ENCODE results near the gene GPBAR1.
"Not testable (repeated sequence)": the region's sequence is repeated elsewhere in the genome, so short reads cannot be mapped to it uniquely, and the experiment has no call there.

GPBAR1 gene

GRCh38 chr2:218269900-218270720 is 9.3 kb downstream of the GPBAR1 start, which contains the start of the genes AAMP and PNKD:
Gene AAMP, minus strand, starts transcription at chr2:218270137. Its CDS starts 51 bp downstream, at chr2:218270086.
Gene PNKD, plus strand, starts transcription at chr2:218270519. Its CDS starts 17 bp downstream, at chr2:218270536.
- DNase-seq (ENCODE audit: low read depth in 2 of 2) = peak; percentile 99

GRCh38 chr2:218270721-218271486 is 10.1 kb downstream of the GPBAR1 start:
- no peak for DNase-seq (ENCODE audit: low read depth in 2 of 2)

GRCh38 chr2:218271487-218271797 is 10.6 kb downstream of the GPBAR1 start:
- DNase-seq (ENCODE audit: low read depth in 2 of 2) = no peak

DNA sequence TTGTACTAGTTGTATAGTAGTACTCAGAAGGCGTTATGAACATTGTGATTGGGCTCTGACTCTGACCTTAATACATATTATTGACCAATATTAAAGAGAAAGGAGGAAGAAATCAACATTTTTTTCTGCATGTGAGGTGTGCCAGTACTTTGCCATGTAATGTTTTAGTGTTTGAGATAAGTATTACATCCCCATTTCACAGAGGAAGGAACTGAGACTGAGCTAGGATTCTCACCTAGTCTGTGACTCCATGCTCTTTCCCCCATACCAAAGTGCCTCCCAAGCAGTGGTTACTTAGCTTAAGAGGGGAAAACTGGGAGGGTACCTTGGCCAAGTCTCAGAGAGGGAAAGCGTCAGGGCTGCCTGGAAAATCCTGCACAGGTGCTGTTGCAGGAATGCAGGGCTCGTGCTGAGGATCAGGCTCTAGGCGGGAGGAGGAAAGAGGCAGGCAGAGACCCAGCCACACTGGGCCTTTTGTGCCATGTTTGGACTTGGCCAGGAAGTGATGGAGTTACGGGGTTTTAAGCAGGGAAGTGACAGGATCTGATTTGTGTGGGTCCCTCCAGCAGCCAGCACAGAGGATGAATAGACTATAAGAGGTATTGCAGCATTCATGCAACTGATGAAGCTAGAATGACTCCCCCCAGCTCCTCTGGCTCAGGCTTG is 11.2 kb downstream of the GPBAR1 start:
- no peak for DNase-seq (ENCODE audit: low read depth in 2 of 2)

DNA sequence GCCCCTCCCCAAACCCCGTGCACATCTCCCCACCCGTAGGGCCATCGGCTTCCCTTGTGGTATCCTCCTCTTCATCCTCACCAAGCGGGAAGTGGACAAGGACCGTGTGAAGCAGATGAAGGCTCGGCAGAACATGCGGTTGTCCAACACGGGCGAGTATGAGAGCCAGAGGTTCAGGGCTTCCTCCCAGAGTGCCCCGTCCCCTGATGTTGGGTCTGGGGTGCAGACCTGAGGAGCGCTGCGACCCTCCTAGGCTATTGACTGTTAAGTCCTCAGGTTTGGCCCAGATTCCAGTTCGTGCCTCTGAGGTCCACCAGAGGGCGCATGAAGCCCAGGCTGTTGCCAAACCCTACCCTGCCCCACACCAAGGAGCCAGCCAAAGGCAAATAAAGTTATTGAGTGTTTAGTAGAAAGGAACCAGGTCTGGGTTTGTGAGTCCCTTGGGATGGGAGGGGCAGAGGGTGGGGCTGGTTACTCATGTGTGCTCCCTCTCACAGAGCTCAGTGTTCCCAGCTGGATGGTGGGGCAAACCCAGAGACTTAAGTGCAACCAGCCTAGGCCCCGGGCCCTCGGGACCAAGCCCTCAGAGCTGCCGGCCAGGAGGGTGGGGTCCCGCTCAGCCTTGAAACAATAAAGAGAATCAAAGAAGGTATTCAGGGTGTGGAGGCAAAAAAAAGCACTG is 11.9 kb downstream of the GPBAR1 start:
- DNase-seq (ENCODE audit: low read depth in 2 of 2) = peak; percentile 61 to 65

GRCh38 chr2:218273214-218273907 is 12.5 kb downstream of the GPBAR1 start:
- DNase-seq (ENCODE audit: low read depth in 2 of 2) = not testable (repeated sequence)

GRCh38 chr2:218273908-218274249 is 13.1 kb downstream of the GPBAR1 start:
- no peak for DNase-seq (ENCODE audit: low read depth in 2 of 2)

DNA sequence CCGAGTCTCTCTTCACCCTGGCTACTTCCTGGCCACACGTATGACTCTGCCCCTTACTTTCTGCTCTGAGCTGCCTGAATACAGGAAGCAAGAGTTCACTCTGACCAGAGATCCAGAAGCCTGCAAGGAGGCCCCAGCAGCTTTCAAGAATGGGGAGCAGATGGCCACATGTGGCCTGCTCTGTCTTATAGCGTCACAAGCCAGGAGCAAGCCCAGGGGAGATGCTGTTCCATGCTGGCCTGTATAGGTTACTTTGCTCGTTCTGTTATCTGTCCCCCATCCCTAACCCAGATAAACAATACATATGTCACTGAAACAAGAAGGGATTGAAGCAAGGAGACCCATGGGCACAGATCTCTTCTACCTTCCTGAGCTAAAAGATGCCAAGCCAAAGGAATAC is 13.8 kb downstream of the GPBAR1 start:
- DNase-seq (ENCODE audit: low read depth in 2 of 2) = no peak

DNA sequence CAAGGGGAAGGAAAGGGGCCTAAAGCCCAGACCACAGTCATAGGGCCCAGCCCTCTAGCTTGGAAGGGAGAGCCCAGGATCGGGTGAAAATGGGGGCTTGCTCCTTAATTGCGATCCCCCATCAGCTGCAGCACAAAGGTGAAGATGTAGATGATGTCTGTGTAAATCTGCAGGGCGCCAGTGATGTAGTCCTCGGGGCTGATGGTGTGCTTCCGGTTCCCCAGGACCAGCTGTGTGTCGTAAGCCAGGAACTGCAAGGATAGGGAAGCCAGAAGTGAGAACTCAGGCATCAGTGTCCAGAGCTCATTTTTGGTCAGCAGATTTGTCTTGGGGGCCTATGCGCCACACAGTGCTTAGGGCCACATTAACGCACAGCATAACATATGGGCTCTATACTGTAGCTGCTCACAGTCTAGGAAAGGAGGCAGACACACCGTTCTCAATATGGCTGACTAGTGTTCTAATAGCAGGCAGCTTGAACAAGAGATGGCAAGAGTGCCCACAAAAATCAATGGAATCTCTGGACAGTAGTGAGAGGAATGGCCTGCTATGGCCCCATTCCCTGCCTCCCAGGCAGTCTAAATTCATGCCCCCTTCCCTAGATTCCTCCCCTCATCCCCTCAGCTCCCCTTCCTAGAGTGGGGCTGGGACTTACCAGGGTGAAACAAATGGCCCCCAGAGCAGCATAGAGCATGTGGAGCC is 14.7 kb downstream of the GPBAR1 start:
- DNase-seq (ENCODE audit: low read depth in 2 of 2) = no peak

- DNase-seq (ENCODE audit: low read depth in 2 of 2) = no peak
These were observed 16.4 kb downstream of the GPBAR1 start for GRCh38 chr2:218276986-218277755.

- DNase-seq (ENCODE audit: low read depth in 2 of 2) = no peak
These were observed 17.1 kb downstream of the GPBAR1 start for GRCh38 chr2:218277921-218278320.

GRCh38 chr2:218278531-218279360 is 17.9 kb downstream of the GPBAR1 start:
- no peak for DNase-seq (ENCODE audit: low read depth in 2 of 2)

- no peak for DNase-seq (ENCODE audit: low read depth in 2 of 2)
These were observed 19.6 kb downstream of the GPBAR1 start for GRCh38 chr2:218280260-218280870.

GRCh38 chr2:218281449-218281848 is 20.6 kb downstream of the GPBAR1 start:
- DNase-seq (ENCODE audit: low read depth in 2 of 2) = no peak

DNA sequence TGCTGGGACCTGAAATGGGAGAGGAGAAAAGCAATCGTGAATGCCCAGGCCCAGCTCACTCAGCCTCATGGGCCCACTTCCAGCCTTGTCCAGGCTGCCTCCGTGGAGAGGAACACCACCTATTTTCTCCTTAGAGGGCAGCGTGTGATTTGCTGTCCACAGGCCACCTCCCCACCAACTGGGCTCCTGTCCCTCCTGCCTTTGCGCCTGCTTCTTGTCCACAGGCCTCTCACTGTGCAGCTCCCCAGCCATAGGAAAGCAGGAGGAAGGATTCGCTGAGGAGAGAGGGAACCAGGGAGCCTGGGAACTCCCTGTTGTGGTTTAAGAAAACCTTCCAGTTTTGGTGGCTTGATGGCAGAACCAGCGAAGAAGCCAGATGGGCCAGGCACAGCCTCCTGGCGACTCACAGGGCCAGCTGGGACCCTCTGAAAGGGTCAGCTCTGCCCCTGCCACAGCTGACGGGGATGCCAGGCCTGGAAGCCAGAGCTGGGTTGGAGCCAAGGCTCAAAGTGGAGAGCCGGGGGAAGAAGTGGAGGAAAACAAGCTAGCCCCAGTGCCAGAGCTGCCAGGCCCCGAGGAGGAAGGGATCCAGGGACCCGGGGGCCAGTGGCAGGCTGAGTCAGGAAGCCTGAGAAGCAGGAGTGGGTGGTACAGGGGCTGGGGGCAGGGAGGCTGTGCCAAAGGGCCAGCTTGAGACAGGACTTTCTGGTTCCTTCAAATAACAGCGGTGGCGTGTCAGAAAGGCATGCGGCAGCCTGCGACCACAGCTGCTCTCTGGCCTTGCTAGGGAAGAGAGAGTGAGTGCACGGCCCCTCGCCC is 21.6 kb downstream of the GPBAR1 start:
- no peak for DNase-seq (ENCODE audit: low read depth in 2 of 2)

GRCh38 chr2:218284106-218284811 is 23.4 kb downstream of the GPBAR1 start:
- DNase-seq (ENCODE audit: low read depth in 2 of 2) = no peak

DNA sequence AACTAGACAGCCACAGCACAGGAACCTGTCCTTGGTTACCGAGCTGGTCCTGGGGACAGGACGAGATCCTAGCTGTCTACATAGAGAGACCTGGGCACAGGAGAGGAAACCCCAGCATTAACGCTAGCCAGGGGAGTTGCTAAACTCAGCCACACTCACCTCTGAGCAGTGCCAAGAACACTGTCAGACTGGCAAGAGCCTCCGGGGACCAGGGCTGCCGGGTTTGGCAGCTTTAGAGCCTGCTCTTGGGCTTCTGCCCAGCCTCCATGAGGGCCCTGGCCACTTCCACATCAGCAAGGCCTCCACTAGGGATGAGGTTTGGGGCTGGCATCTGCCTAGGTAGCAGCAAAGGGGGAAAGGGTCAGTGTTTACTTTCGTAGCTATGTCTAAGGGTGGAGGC is 24.8 kb downstream of the GPBAR1 start:
- DNase-seq (ENCODE audit: low read depth in 2 of 2) = no peak
